Body of pancreas (tissue), 4 donors: ENCODE data around the gene CYB5A. TPM values are rescaled to one million over a fixed set of nuclear protein-coding genes. Genes with fewer than 3 reads are reported as not detected.

Experiments used
- ATAC-seq: fragments of 150-250 bp; one replicate; pipeline ENCODE4 v1.9.1; 2016
- DNase-seq, 4 donors: peaks; one replicate each; pipeline ENCODE4 v3.0.0-alpha.2; 2019
- H3K27ac ChIP-seq, 4 donors: fragments of 200-600 bp; sonication (generic); 1 replicate in 3 of 4; 2 replicates in 1 of 4; pipeline versions ENCODE4 v1.5.1 to v1.6.1; 2016 to 2019; ENCODE audit warnings: mild to moderate bottlenecking in 1 of 4, mixed read lengths in 1 of 4, moderate library complexity in 1 of 4
- H3K27me3 ChIP-seq, 2 donors: fragments of 200-600 bp; sonication (generic); one replicate each; pipeline ENCODE4 v1.6.0; 2016; ENCODE audit warnings: mild to moderate bottlenecking in 1 of 2
- H3K36me3 ChIP-seq, 2 donors: fragments of 200-600 bp; sonication (generic); replicated peaks in 1 of 2; 2 replicates each; pipeline ENCODE4 v1.5.1; 2016; ENCODE audit warnings: low read depth in 2 of 2; ENCODE audit not compliant: insufficient read depth in 1 of 2
- H3K4me1 ChIP-seq: fragments of 200-600 bp; sonication (generic); one replicate; pipeline ENCODE4 v1.6.0; 2016
- H3K4me3 ChIP-seq, 2 donors: fragments of 200-600 bp; sonication (generic); 1 replicate in 1 of 2; 2 replicates in 1 of 2; pipeline ENCODE4 v1.5.1; 2016 to 2019
- H3K9me3 ChIP-seq, 3 donors: fragments of 200-600 bp; sonication (generic); 1 replicate in 2 of 3; 2 replicates in 1 of 3; pipeline ENCODE4 v1.5.1; 2016
- CTCF ChIP-seq, 7 experiments: fragments of 450-650 bp in 4 of 7; fragments of 200-600 bp in 3 of 7; sonication (generic) in 3 of 7; IDR thresholded peaks; one replicate each; pipeline ENCODE4 v1.5.1; 2016 to 2019; ENCODE audit warnings: antibody characterized with exemption in 7 of 7
- POLR2A ChIP-seq, 3 donors: fragments of 450-650 bp; IDR thresholded peaks; one replicate each; pipeline ENCODE4 v1.6.1; 2016; ENCODE audit warnings: antibody characterized with exemption in 3 of 3, mild to moderate bottlenecking in 2 of 3
- WGBS, 2 donors: methylation state at CpG; one replicate each; pipeline ENCODE4 v1.1.5; 2017; 5-methylcytosine and 5-hydroxymethylcytosine counted together
- intact Hi-C: fragments of 100-400 bp; cut with DNase I; formaldehyde crosslinking; loops from one replicate; pipeline ENCODE4 v1.15.1; 2023
- total RNA-seq, 2 donors: library from RNA; depleted of rRNA; stranded (reverse); fragments of >200 nt; gene quantifications; one replicate each; pipeline ENCODE4 v1.1.0, GENCODE V29; 2016

The CYB5A gene
- total RNA-seq, 2 donors from 2014 or later = 209 to 264 TPM

GRCh38 chr18:74274700-74275099 lies 17.1 kb downstream of the CYB5A start:
- ATAC-seq (no peak), DNase-seq (no peak)
- peaks cover 89% of the 10 kb centered on the region for H3K4me1 ChIP-seq
- no peak overlapping the region for H3K27ac ChIP-seq
- H3K4me3 ChIP-seq = no peak overlapping the region
- H3K27me3 ChIP-seq = no peaks in the 10 kb centered on the region
- intact Hi-C loops = loop anchor here (10.0 kb wide), 1 partner anchor 80 kb away; no protein-coding TSS in a partner anchor
- no peaks in the 10 kb centered on the region for H3K36me3 ChIP-seq
- TF ChIP-seq CTCF (IDR thresholded peaks at IDR 0.05) (no peak), POLR2A (IDR thresholded peaks at IDR 0.05) (no peak)
- 58 to 70% methylated on average over 4 of the region's 4 CpGs for WGBS, 2 donors
- H3K9me3 ChIP-seq = no peaks in the 10 kb centered on the region

- Histone ChIP-seq H3K9me3 (no peaks in the 10 kb centered on the region), H3K4me1 (peaks cover 92% of the 10 kb centered on the region), H3K27ac (peak overlapping the region; percentile 16 to 34 (median 22)), H3K27me3 (no peaks in the 10 kb centered on the region), H3K4me3 (no peak overlapping the region), H3K36me3 (no peaks in the 10 kb centered on the region)
- DNase-seq = peak in 1 of 4 donors; percentile 49
- peak; percentile 37 for ATAC-seq
- TF ChIP-seq POLR2A (IDR thresholded peaks at IDR 0.05) (no peak), CTCF (IDR thresholded peaks at IDR 0.05) (no peak)
- 17 to 25% methylated on average over 3 of the region's 3 CpGs for WGBS, 2 donors
- intact Hi-C loops = loop anchor here (10.0 kb wide), 1 partner anchor 79 kb away; no protein-coding TSS in a partner anchor
Observed at GRCh38 chr18:74273394-74273793, 18.4 kb downstream of the CYB5A start.

GRCh38 chr18:74271635-74272034 lies 20.1 kb downstream of the CYB5A start:
- H3K4me3 ChIP-seq = no peak overlapping the region
- intact Hi-C loops = loop anchor here (10.0 kb wide), 1 partner anchor 77 kb away; no protein-coding TSS in a partner anchor
- no peak overlapping the region for H3K27ac ChIP-seq
- H3K4me1 ChIP-seq = peaks cover 91% of the 10 kb centered on the region
- no peaks in the 10 kb centered on the region for H3K9me3 ChIP-seq
- H3K36me3 ChIP-seq = no peaks in the 10 kb centered on the region
- no peak for ATAC-seq
- 71 to 78% methylated on average over 3 of the region's 3 CpGs for WGBS, 2 donors
- TF ChIP-seq CTCF (IDR thresholded peaks at IDR 0.05) (no peak), POLR2A (IDR thresholded peaks at IDR 0.05) (no peak)
- DNase-seq = no peak
- H3K27me3 ChIP-seq = no peaks in the 10 kb centered on the region

GRCh38 chr18:74268933-74269620 lies 22.7 kb downstream of the CYB5A start:
- DNase-seq (no peak), ATAC-seq (no peak)
- H3K27me3 ChIP-seq = no peaks in the 10 kb centered on the region
- 54 to 68% methylated on average over 11 of the region's 11 CpGs for WGBS, 2 donors
- no peak for TF ChIP-seq CTCF (IDR thresholded peaks at IDR 0.05)
- no peak for TF ChIP-seq POLR2A (IDR thresholded peaks at IDR 0.05)
- H3K27ac ChIP-seq = peak overlapping the region in 1 of 4 donors; percentile 20
- H3K4me3 ChIP-seq = no peak overlapping the region
- intact Hi-C loops = no loop called here
- H3K4me1 ChIP-seq = peaks cover 71% of the 10 kb centered on the region
- H3K9me3 ChIP-seq = no peaks in the 10 kb centered on the region
- H3K36me3 ChIP-seq = no peaks in the 10 kb centered on the region

GRCh38 chr18:74268175-74268574 lies 23.6 kb downstream of the CYB5A start:
- no peak for DNase-seq

More at GRCh38 chr18:74268175-74268574, 23.6 kb downstream of the CYB5A start:
- TF ChIP-seq CTCF (IDR thresholded peaks at IDR 0.05) = no peak
- no peak for TF ChIP-seq POLR2A (IDR thresholded peaks at IDR 0.05)
- Histone ChIP-seq H3K9me3 (no peaks in the 10 kb centered on the region), H3K36me3 (no peaks in the 10 kb centered on the region), H3K27ac (peak overlapping the region in 1 of 4 donors; percentile 20), H3K4me3 (no peak overlapping the region), H3K4me1 (peaks cover 62% of the 10 kb centered on the region), H3K27me3 (no peaks in the 10 kb centered on the region)
- 81 to 90% methylated on average over 7 of the region's 7 CpGs for WGBS, 2 donors
- intact Hi-C loops = no loop called here
- no peak for ATAC-seq
